ENCODE results near the gene DOK4.

DNA sequence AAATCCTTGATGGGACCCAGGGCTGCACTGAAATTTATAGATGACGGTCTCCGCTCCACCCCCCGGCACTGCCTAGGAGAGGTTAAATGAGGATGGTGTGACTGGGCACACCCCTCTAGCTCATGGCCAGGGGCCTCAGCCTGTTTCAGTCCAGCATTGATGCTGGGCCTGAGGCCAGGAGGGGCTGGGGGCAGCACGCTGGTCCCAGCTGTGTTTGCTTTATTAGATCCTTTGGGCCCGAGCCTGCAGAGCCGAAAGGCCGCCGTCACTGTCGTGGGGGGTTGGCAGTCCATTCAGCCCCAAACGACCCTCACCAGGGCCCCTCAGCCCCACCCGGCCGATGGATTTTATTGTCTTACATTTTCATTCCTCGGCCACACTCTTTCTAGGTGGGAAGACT lies 10.8 kb upstream of the DOK4 start:
- TF ChIP-seq, protein P1, sequence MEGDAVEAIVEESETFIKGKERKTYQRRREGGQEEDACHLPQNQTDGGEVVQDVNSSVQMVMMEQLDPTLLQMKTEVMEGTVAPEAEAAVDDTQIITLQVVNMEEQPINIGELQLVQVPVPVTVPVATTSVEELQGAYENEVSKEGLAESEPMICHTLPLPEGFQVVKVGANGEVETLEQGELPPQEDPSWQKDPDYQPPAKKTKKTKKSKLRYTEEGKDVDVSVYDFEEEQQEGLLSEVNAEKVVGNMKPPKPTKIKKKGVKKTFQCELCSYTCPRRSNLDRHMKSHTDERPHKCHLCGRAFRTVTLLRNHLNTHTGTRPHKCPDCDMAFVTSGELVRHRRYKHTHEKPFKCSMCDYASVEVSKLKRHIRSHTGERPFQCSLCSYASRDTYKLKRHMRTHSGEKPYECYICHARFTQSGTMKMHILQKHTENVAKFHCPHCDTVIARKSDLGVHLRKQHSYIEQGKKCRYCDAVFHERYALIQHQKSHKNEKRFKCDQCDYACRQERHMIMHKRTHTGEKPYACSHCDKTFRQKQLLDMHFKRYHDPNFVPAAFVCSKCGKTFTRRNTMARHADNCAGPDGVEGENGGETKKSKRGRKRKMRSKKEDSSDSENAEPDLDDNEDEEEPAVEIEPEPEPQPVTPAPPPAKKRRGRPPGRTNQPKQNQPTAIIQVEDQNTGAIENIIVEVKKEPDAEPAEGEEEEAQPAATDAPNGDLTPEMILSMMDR (IDR thresholded peaks at IDR 0.05), result no peak
- TF ChIP-seq POLR2A (IDR thresholded peaks at IDR 0.05), result no peak

Measured in vagina (tissue), 2 donors.